Stimulated activated CD4-positive, alpha-beta T cell treated with anti-CD3 and anti-CD28 coated beads, Interleukin-1b, Interleukin-23, amount 100 ng/mL, for 1 hour (primary cell): ENCODE data around the gene UFD1.

Source experiments
- DNase-seq, 2 donors: peaks; one replicate each; pipeline ENCODE4 v3.0.0-alpha.2; 2020; ENCODE audit warnings: low read depth in 2 of 2

The UFD1 gene

DNA sequence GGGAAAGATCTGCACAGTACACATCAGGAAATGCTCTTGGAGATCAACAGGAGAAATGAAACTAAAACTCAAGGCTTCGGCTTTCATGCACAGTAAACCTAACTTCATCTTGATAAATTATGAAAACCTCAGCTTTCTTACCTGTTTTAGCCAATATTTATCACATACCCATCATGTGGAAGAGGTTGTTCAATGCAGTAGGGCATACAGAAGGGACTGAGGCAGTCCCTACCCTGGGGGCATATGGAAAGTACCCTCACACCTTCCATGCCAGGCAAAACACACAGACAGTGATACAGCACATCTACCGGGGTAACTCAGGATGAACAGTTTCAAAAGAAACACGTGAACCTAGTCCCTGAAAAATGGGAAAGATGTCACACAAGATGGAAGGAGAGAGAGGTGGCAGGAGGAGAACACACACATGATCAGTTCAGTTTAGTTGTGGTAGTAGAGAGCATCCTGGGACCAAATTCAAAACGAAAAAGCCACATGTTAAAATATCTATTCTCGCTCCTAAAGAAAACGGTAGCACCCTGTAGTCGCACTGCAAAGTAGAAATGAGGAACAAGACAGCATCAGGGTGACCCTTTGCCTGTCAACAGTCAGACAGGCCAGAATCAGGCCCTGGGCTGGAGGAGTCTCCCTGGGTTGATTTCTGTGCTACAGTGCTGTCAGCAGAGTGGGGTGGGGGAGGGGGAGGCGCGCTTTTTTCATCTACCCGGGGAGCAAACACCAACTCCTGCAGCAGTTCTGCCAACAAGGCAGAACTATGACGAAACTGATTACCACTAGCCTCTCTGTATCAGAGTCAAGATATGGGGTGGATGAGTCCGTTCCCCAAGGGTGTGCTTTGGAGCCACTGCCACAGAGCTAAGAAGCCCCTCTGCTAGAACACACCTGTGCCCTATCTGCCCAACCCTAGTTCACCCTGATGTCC lies 48.8 kb downstream of the UFD1 start:
- DNase-seq, result no peak

DNA sequence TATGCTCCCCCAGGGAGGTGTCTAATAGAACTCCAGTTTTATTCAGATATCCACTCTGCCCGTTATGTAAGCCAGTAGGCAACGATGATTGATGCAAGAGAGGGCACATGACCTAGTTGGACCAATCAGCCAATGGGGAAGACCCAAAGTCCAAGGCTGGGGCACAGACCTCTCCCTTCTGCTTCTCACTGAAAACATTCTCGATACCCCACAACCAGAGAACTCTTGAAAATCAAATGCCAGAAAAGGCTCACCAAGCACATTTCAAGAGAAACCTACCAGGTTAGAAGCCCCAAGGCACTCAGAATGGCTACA lies 54.9 kb downstream of the UFD1 start:
- no peak for DNase-seq

DNA sequence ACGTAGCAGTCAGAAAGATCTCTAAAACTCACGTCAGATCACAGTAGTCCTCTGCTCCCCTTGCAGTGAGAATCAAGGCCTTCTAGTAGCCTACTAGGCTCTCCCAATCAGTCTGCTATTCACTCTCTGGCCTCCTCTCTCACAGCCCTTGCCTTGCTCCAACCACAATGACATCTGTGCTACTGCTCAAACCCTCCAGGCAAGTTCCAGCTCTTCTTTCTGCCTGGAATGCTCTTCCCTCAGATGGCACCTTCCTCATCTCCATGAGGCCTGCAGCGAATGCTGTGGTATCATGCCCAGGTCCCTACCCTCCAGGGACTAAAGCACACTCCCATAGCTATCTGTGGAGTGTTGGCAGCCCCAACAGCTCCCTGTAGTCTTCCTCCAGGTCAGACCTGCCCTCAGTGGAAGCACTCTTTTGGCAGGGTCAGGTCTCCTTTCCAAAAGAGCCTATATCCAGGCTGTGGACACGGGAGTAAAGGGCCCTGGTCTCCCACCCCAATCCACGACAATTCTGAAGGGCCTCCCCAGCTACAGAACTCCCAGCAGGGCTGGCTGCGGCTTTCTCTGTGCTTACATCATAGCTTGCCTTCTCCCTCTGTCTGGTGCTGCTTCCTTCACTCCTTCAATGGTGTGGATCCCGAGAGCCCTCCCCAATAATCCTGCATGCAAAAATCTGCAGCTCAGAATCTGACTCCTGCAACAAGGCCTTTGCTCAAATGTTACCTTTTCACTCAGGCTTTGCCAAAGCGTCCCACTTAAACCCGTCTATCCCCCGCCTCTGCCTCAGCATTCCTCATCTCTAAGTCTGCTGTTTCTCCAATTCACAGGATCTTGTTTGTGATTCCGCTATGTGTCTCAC lies 56.3 kb downstream of the UFD1 start:
- DNase-seq, result no peak

DNA sequence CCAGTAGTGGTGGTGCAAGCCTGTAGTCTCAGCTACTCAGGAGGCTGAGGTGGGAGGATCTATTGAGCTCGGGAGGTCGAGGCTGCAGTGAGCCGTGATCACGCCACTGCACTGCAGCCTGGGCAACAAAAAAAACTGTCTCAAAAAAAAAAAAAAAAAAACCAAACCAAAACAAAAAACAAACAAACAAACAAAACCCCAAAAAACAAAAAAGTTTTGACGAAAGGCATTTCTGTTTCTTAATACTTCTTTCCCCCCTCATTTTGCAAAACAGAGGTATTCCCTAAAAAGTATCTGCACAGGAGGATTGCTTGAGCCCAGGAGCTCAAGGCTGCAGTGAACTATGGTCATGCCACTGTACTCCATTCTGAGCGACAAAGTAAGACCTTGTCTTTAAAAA lies 58.7 kb downstream of the UFD1 start:
- no peak for DNase-seq

DNA sequence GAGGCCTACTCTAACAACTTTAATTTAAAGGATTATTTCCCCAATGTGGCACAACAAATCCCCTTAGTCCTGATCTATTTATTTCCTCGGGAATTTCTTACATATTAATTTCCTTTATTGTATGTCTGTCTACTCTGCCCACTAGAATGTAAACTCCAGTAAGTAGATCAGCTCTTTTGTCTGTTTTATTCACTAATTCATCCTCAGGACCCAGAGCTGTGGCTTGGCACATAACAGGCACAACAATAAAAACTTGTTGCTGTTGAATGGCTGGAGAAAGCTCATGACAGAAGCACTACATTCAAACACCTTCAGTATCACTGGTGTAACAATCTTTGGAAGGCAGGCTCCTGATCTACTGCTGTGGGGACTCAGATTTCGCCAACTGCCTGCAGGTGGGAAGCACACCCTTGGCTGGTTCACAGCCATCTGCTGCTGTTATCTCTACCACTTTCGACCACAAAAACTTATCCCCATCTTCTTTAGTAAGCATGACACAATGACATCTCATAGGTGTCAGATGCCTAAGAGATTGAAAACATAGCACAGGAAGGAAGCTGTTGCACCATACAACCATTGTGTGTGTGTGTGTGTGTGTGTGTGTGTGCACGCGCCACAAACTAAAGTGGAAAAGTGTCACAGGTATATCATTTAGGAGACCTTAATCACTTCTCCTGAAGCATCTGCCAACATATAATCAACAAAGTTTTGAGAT lies 59.4 kb downstream of the UFD1 start:
- no peak for DNase-seq

DNA sequence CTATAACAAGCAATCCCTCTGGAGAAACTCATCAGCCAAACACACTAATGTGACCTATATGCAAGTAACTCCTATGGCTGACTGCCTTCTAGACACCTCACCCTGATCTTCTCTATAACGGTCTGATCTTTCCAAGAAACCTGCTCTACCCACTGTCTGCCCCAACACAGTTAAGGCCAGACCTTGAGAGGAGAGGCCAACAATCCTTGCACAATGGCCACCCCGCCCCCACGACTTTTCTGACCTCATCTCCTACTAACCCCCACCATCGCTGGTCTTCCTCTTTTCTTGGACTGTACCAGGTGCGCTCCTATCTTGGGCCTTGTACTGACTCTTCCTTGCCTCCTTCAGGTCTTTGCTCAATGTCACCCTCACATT lies 59.9 kb downstream of the UFD1 start:
- DNase-seq, result no peak

DNA sequence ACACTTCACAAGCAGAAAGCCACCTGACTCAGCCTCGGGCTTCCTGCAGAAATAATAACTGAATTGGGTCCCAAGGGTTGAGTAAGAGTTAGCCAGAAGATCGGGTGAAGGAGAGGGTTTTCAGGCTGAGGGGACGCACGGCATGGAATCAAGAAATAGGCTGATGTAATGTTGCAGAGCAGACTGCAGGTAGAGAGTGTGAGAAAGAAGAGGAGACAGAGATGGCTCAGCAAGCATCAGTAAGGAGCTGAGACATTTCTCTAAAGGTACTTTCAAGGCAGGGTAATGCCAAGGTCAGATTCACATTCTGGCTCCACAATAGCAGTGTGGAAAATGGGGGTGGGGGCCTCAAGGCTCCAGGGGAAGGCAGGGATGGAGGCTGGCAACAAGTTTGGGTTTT lies 66.1 kb downstream of the UFD1 start:
- no peak for DNase-seq

DNA sequence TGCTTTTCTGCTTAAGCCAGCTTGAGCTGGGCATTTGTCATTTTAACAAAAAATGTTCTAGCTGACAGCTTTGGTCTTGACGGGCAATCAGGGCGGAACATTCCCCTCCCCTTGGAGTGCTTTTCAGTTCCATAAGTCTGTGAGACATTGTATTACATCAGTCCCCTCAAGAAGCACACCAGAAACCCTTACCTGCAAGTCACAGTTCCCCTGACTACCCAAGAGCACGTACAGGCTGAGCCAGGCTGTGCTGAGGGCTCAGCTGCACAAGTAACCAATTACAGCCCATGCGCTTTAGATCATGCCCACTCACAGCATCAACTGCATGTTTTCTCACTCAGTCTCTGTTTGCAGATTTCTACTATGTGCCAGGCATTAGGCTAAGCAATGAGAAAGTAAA lies 66.5 kb downstream of the UFD1 start:
- DNase-seq, result no peak

DNA sequence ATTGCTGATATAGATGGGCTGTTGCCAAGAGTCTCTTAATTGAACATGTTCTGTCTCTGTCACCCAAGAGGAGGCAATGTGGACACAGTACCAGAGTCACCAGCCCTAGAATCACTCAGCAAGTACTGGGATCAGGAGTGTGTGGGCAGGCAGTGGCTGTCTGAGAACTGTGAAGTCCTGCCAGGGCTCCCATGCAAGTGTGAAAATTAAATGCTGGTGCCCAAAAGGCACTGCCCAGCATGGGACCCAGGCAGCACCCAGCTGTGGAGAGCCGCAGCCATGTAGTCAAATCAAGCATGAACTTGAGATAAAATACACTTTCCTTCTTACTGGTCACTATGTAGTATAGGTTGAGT lies 67.3 kb downstream of the UFD1 start:
- no peak for DNase-seq

DNA sequence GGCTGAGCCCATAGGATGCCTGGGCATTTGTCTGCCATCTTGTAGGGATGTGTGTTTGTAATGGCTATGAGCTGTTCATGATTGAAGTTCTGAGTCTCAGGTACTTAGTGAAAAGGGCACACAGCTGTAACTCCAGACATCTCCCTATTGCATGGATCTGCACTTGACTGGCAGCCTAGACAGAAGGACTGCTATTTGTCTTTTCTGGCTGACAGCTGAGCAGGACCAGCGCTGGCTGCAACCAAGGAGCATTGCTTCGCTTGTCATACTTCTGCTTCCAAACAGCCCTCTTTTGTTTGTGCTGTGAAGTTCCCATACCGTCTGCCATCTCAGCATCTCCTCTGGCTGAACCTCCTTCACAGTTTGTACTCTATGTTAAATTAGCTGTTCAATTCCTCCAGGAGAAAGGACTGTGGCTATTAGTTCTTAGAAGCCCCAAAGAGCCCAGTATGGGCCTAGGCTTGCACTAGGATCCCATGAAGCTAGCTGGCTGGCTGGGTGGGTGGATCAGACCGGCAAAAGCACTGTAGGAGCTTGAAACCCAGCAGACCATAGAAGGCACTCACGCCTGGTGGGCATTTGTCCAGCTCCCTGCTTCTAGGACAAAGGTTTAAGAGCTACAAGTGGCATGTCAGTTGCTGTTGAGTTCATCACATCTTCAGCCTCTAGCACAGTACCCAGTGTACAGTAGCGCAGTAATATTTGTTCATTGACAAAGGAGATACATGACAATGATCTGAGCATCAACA lies 67.9 kb downstream of the UFD1 start:
- no peak for DNase-seq

DNA sequence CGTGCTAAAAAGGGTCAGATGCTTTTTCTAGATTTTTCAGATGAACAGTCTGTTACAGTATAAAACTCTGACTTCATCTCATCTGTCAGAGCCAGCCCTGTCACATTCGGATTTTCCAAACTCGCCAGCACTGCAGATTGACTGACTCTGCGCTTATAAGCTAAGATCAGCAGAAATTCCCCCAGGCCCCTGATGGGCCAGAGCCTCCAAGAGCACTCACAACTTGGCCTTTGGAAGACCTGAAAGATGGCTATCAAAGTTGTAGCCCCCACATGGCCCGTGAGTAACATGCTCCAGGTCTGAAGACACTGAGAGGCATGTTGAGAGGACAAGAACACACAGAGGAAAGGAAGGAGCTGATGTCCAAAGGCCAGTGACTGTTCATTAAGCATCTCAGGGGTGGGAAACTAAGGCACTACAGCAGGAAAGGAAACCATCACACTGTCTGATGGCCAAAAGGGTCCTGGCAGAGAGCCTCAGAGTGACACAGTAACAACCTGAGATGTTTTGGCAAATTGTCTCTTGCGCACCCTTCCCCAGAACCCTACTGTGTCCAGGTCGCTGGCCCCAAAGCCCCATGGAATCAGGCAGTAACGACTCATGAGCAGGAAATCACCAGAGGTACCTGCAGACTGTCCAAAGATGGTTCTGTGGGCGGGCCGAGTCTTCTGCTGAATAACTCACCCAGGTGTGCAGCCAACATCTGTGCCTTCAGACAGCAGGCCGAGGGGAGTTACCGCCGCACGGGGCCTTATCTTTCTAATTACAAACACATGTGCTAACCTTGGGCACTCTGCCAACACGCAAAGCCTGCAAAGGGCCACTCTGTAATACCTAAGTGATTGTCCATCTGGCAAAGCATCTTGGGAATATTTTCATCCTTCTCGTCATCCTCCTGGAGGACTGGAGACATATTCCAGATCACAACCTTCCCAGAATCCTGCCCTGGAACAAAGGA lies 71.1 kb downstream of the UFD1 start:
- no peak for DNase-seq

DNA sequence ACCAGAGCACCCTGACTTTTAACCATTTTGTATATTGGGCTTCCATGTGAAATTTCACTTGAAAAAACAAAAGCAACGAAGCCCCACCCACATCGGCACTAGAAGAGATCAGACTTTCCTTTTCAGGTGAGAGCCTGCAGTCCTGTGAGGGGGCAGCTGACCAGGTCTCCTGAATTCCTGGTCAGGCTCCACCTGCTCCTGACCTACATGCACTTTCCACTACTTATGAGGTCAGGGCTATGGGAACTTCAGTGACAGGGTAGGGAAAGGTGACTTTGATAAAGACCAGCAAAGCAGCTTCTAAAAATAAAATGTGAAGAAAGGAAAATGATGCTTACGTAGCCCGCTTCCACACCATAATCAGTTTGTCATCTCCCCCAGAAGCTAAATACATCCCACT lies 72.1 kb downstream of the UFD1 start:
- no peak for DNase-seq

DNA sequence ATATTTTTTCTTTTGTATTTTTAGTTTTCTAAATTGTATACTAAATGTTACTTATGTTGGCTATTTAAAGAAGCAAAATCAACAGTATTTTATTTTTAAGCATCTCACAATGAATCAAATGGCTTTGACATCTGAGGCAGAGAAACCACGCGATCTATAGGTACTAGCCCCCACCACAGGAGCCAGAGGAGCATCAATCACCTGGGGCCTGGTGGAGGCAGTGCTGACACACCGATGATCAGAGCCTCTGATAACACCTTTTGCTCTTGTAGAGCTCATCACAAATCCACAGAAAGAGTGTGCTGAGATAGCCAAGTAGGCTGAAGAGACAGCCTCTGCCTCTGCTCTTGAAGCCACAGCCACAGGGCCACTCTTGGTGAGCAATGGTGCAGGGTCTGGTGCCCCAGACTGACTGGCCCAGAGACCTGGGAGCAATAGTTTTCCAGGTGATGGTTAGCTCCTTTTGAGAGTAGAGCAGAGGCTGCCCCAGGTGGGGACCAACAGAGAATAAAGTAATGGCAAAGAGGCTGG lies 72.6 kb downstream of the UFD1 start:
- DNase-seq, result no peak

DNA sequence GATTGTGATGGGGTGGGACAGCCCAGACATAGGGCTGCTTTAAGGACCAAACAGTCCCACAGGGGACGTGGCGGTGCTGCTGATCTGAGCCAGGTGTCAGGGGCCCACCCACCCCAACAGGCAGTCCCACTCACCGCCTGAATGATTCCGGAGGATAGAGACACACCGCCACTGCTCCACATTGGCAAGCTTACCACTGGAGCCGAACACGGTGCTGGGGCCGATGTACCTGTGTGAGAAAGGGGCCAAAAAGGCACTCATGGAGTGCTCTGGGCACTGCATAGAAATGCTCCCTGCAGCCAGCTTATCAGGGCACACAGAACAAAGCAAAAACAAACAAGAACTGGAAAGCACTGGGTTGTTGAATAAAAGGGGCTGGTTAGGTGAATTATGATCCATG lies 73.3 kb downstream of the UFD1 start:
- DNase-seq, result no peak

DNA sequence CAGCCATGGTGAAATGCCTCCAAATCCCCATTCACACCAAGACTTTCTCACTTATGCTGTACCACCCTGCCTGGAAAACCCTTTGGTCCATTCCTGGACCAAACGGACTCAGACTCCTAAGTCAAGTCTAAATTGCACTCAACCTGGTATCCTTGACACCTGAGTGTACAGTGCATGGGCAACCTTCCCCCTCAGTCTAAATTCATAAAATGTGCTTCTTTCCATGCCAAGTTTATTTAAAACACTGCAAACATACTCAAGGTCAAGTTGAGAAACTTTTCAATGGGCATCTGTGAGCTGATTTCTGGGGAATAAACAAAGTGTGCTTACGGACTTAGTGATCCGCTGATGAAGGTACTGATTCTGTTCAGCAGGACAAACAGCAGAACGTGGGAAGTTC lies 73.9 kb downstream of the UFD1 start:
- no peak for DNase-seq

DNA sequence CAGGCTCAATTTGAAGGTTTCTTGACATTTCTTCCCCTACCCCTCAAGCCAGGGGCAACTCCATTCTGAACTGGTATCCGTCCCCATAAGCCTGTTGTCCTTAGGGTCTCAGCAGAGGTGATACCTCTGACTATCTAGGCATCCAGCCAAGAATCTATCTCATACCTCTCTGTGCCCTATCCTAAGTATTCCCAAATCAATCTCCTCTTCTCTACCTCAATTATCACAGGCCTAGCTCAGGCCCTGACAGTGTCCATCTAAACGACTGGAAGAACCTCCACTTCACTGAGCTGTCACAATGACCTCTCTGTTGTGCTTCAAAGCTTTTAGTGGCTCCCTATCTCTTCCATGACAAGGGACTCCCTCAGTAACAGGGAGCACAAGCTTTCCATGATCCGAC lies 74.3 kb downstream of the UFD1 start:
- no peak for DNase-seq

DNA sequence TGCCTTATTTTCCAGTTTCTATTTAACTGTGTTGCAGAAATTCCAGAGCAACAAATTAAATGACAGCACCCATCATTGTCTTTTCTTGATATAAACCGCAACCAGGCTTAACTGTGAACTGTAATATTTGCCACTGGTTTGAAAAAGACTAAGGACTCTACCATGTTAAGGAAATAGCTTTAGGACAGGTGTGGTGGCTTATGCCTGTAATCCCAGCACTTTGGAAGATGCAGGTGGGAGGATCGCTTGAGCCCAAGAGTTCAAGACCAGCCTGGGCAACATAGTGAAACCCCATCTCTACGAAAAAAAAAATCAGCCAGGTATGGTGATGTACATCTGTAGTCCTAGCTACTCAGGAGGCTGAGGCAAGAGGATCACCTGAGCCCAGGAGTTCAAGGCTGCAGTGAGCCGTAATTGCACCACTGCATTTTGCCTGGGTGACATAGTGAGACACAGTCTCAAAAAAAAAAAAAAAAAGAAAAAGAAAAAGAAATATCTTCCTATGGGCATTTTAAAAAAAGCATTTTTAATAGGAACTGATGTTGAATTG lies 76.3 kb downstream of the UFD1 start:
- DNase-seq, result no peak

DNA sequence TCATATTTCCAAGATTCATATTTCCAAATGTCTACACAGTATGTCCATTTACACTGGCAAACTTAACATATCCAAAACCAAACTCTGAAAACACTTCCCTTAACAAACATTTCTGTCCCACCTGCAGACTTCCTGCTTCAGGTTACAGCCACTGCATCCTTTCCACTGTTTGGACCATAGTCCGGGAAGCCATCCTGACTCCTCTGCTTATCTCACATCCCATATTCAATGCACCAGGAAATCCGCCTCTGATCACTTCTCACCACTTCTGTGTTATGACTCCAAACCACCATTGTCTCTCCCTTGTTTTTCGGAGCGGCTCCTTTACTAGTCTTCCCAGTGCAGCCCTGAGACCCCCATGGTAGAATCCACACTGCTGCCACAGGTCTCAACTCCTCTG lies 77.5 kb downstream of the UFD1 start:
- no peak for DNase-seq

DNA sequence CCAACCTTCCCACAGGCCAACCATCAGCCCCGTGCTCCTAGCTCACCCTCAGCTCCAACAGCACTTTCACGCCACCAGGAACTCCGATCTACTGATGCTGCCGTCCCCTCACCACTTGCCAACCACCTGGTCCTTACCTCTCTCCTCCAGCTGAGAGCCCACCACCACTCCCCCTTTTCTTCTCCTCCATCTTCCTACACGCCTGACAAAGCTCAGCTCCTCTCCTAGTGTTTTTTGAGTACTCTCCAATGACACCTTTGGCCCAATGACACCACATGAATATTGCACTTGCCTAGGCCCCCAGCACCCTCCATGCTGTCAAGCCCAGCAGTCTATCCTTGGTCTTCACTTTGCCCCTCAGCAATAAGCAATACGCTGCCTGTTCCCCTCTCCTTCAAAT lies 78.1 kb downstream of the UFD1 start:
- no peak for DNase-seq
